ENCODE results near the gene KCNH6. TPM values are rescaled to one million over a fixed set of nuclear protein-coding genes. Genes with fewer than 3 reads are reported as not detected.

The KCNH6 gene, protein sequence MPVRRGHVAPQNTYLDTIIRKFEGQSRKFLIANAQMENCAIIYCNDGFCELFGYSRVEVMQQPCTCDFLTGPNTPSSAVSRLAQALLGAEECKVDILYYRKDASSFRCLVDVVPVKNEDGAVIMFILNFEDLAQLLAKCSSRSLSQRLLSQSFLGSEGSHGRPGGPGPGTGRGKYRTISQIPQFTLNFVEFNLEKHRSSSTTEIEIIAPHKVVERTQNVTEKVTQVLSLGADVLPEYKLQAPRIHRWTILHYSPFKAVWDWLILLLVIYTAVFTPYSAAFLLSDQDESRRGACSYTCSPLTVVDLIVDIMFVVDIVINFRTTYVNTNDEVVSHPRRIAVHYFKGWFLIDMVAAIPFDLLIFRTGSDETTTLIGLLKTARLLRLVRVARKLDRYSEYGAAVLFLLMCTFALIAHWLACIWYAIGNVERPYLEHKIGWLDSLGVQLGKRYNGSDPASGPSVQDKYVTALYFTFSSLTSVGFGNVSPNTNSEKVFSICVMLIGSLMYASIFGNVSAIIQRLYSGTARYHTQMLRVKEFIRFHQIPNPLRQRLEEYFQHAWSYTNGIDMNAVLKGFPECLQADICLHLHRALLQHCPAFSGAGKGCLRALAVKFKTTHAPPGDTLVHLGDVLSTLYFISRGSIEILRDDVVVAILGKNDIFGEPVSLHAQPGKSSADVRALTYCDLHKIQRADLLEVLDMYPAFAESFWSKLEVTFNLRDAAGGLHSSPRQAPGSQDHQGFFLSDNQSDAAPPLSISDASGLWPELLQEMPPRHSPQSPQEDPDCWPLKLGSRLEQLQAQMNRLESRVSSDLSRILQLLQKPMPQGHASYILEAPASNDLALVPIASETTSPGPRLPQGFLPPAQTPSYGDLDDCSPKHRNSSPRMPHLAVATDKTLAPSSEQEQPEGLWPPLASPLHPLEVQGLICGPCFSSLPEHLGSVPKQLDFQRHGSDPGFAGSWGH
- total RNA-seq (not detected), total RNA-seq (0 to 0.13 (median 0) reads per million in 172 experiments)
- polyA plus RNA-seq (2013, experiment 1 of 2): not detected
- 0.01 TPM for polyA plus RNA-seq (2013, experiment 2 of 2)

DNA sequence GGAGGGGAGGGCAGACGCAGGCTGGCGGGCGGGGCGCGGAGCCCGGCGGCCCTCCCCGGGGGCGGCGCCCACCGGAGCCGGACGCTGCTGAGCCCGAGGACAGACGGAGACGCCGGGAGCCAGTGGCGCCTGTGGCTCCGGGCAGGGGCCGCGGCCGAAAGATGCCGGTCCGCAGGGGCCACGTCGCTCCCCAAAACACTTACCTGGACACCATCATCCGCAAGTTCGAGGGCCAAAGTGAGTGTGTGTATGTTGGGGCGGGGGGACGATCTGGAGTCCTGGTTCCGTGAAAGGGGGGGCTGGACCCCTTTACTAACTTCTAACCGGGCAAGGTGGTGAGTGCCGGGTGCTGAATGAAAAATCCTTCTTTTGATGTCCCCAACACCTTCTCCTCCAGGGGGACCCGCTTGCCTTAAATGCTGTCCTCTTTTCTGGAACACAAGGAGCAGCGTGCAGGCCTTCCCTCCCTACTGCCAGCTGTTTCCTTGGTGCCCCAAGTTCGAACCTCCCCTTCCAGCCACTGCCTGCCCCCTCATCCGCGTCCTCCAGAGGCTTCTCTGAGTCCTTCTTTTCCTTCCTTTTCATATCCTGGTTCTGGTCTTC, at the start of gene KCNH6:
Gene KCNH6, plus strand, starts transcription at position 106 of the 603 bp plus-strand sequence. Its CDS starts 56 bp downstream, at position 162.
- Histone ChIP-seq H3K4me3 (ENCODE audit: low read length) (no peak within 1 kb of the TSS), H3K4me1 (ENCODE audit: insufficient read depth, low read length) (peaks cover 5% of the 10 kb centered on the region), H3K27ac (ENCODE audit: low read depth in 1 of 2, low read length in 2 of 2) (no peak within 1 kb of the TSS), H3K27me3 (ENCODE audit: control insufficient read depth in 1 of 2, insufficient read depth in 2 of 2, low read length in 2 of 2) (peaks cover 11 to 18% of the 10 kb centered on the region in 2 experiments), H3K36me3 (ENCODE audit: insufficient read depth, low read length) (no peaks in the 10 kb centered on the region), H3K9me3 (ENCODE audit: control insufficient read depth in 1 of 2, insufficient read depth in 1 of 2, low read length in 2 of 2) (peaks cover 0 to 14% of the 10 kb centered on the region in 2 experiments)
- DNase-seq (no peak), ATAC-seq (ENCODE audit: poor library complexity) (no peak)
- no peaks in the 10 kb centered on the region for H3K9me3 Mint-ChIP-seq
- H3K27me3 Mint-ChIP-seq: peaks cover 31% of the 10 kb centered on the region
- no peak within 1 kb of the TSS for H3K27ac Mint-ChIP-seq
- TF ChIP-seq, protein P1, sequence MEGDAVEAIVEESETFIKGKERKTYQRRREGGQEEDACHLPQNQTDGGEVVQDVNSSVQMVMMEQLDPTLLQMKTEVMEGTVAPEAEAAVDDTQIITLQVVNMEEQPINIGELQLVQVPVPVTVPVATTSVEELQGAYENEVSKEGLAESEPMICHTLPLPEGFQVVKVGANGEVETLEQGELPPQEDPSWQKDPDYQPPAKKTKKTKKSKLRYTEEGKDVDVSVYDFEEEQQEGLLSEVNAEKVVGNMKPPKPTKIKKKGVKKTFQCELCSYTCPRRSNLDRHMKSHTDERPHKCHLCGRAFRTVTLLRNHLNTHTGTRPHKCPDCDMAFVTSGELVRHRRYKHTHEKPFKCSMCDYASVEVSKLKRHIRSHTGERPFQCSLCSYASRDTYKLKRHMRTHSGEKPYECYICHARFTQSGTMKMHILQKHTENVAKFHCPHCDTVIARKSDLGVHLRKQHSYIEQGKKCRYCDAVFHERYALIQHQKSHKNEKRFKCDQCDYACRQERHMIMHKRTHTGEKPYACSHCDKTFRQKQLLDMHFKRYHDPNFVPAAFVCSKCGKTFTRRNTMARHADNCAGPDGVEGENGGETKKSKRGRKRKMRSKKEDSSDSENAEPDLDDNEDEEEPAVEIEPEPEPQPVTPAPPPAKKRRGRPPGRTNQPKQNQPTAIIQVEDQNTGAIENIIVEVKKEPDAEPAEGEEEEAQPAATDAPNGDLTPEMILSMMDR (IDR thresholded peaks at IDR 0.05): no peak
- ChIA-PET CTCF (no interaction called here), POLR2A (no interaction called here)
- intact Hi-C loops (cut with DNase I, micrococcal nuclease): no loop called here
- no peak within 1 kb of the TSS for H3K4me3 Mint-ChIP-seq
- no peaks in the 10 kb centered on the region for H3K36me3 Mint-ChIP-seq (ENCODE audit: low read depth)
- no peaks in the 10 kb centered on the region for H3K4me1 Mint-ChIP-seq (ENCODE audit: low read depth)

DNA sequence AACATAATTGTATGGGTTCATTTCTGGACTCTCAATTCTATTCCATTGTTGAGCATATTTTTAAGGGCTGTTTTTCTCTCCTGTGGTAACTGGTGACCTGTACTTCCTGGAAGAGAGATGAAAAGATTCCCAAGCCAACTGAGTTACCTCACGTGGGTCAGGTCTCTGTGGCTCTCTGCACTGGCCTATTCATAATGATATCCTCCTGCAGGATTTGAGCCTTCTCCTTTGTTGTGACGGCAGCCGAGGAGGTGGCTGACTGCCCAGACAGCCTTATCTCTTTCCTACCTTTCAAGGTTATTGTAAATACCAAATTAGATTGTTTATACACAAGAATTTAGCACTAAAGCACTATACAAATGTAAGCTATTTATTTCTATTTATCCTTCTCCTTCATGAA, 49.0 kb upstream of the KCNH6 start:
- TF ChIP-seq, protein P1 (IDR thresholded peaks at IDR 0.05): no peak
- Mint-ChIP-seq H3K9me3 (no peaks in the 10 kb centered on the region), H3K27me3 (peaks cover 30% of the 10 kb centered on the region), H3K36me3 (ENCODE audit: low read depth) (no peaks in the 10 kb centered on the region), H3K4me3 (no peak overlapping the region), H3K27ac (no peak overlapping the region), H3K4me1 (ENCODE audit: low read depth) (peaks cover 14% of the 10 kb centered on the region)
- Histone ChIP-seq H3K9me3 (ENCODE audit: control insufficient read depth in 1 of 2, insufficient read depth in 1 of 2, low read length in 2 of 2) (peaks cover 0 to 5% of the 10 kb centered on the region in 2 experiments), H3K4me3 (ENCODE audit: low read length) (no peak overlapping the region), H3K27me3 (ENCODE audit: control insufficient read depth in 1 of 2, insufficient read depth in 2 of 2, low read length in 2 of 2) (peaks cover 10 to 11% of the 10 kb centered on the region in 2 experiments), H3K27ac (ENCODE audit: low read depth in 1 of 2, low read length in 2 of 2) (no peak overlapping the region), H3K4me1 (ENCODE audit: insufficient read depth, low read length) (peaks cover 24% of the 10 kb centered on the region), H3K36me3 (ENCODE audit: insufficient read depth, low read length) (no peaks in the 10 kb centered on the region)
- no peak for ATAC-seq (ENCODE audit: poor library complexity)
- intact Hi-C loops (cut with DNase I, micrococcal nuclease): no loop called here
- POLR2A ChIA-PET: no interaction called here
- CTCF ChIA-PET: no interaction called here
- DNase-seq: no peak

All from CD4-positive, alpha-beta T cell (primary cell).